Sigmoid colon (tissue), 4 donors: Measurements from ENCODE around the gene MAST2.

Source experiments
- POLR2AphosphoS5 ChIP-seq, 4 donors: sonication (generic); formaldehyde crosslinking; IDR thresholded peaks; one replicate each; pipeline ENCODE4 v1.6.1; 2017; ENCODE audit warnings: antibody characterized with exemption in 4 of 4
- TF ChIP-seq, protein P1 (sequence below), 4 experiments: fragments of 450-650 bp in 3 of 4; fragments of 200-600 bp in 1 of 4; IDR thresholded peaks; one replicate each; pipeline ENCODE4 v1.5.1; 2016 to 2019; ENCODE audit warnings: antibody characterized with exemption in 4 of 4, mild to moderate bottlenecking in 3 of 4, moderate library complexity in 2 of 4

DNA sequence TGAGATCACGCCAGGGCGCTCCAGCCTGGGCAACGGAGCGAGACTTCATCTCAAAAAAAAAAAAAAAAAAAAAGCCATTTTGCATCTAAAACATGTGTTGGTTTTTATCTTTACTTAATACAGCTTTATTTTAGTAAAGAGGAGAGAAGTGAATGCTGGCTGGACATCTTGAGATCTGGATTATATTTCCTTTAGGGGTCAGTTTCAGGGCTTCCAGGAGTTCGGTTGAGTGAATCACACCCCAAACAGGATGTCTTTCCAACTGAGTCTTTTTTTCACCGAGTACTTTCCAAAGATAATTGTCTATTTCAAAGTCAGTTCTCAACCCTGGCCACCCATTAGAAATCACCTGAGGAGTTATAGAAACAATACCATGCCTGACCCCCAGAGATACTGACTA lies 36.4 kb upstream of the MAST2 start:
- TF ChIP-seq POLR2AphosphoS5 (IDR thresholded peaks at IDR 0.05), result no peak
- TF ChIP-seq, protein P1, sequence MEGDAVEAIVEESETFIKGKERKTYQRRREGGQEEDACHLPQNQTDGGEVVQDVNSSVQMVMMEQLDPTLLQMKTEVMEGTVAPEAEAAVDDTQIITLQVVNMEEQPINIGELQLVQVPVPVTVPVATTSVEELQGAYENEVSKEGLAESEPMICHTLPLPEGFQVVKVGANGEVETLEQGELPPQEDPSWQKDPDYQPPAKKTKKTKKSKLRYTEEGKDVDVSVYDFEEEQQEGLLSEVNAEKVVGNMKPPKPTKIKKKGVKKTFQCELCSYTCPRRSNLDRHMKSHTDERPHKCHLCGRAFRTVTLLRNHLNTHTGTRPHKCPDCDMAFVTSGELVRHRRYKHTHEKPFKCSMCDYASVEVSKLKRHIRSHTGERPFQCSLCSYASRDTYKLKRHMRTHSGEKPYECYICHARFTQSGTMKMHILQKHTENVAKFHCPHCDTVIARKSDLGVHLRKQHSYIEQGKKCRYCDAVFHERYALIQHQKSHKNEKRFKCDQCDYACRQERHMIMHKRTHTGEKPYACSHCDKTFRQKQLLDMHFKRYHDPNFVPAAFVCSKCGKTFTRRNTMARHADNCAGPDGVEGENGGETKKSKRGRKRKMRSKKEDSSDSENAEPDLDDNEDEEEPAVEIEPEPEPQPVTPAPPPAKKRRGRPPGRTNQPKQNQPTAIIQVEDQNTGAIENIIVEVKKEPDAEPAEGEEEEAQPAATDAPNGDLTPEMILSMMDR (IDR thresholded peaks at IDR 0.05), result no peak
